ENCODE results near the gene PLCH1.

PLCH1 gene

GRCh38 chr3:155525324-155525833 lies 219.5 kb downstream of the PLCH1 start:
- no peak for DNase-seq

GRCh38 chr3:155520463-155520862 lies 224.4 kb downstream of the PLCH1 start:
- no peak for DNase-seq

GRCh38 chr3:155519078-155519477 lies 225.8 kb downstream of the PLCH1 start:
- DNase-seq: no peak

- no peak for DNase-seq
Observed at GRCh38 chr3:155517903-155518302, 227.0 kb downstream of the PLCH1 start.

GRCh38 chr3:155516439-155516838 lies 228.4 kb downstream of the PLCH1 start:
- no peak for DNase-seq

- no peak for DNase-seq
Observed at GRCh38 chr3:155512867-155513261, 232.0 kb downstream of the PLCH1 start.

- DNase-seq: no peak
Observed at GRCh38 chr3:155512175-155512866, 232.6 kb downstream of the PLCH1 start.

- no peak for DNase-seq
Observed at GRCh38 chr3:155504682-155505081, 240.2 kb downstream of the PLCH1 start.

GRCh38 chr3:155502630-155503029 lies 242.2 kb downstream of the PLCH1 start:
- DNase-seq: no peak

- no peak for DNase-seq
Observed at GRCh38 chr3:155500194-155500818, 244.6 kb downstream of the PLCH1 start.

- DNase-seq: no peak
Observed at GRCh38 chr3:155497930-155498647, 246.8 kb downstream of the PLCH1 start.

- DNase-seq: no peak
Observed at GRCh38 chr3:155496206-155496605, 248.7 kb downstream of the PLCH1 start.

- no peak for DNase-seq
Observed at GRCh38 chr3:155495387-155495786, 249.5 kb downstream of the PLCH1 start.

GRCh38 chr3:155494332-155494731 lies 250.5 kb downstream of the PLCH1 start:
- DNase-seq: no peak

- no peak for DNase-seq
Observed at GRCh38 chr3:155492841-155493240, 252.0 kb downstream of the PLCH1 start.

GRCh38 chr3:155491696-155492095 lies 253.2 kb downstream of the PLCH1 start:
- DNase-seq: no peak

GRCh38 chr3:155488671-155489070 lies 256.2 kb downstream of the PLCH1 start:
- DNase-seq: no peak

- DNase-seq: no peak
Observed at GRCh38 chr3:155485897-155486296, 259.0 kb downstream of the PLCH1 start.

GRCh38 chr3:155481591-155481990 lies 263.3 kb downstream of the PLCH1 start:
- no peak for DNase-seq

GRCh38 chr3:155481089-155481488 lies 263.8 kb downstream of the PLCH1 start:
- DNase-seq: no peak

GRCh38 chr3:155465664-155466063 lies 279.2 kb downstream of the PLCH1 start:
- DNase-seq: no peak

- no peak for DNase-seq
Observed at GRCh38 chr3:155462672-155463071, 282.2 kb downstream of the PLCH1 start.

GRCh38 chr3:155457591-155457990 lies 287.3 kb downstream of the PLCH1 start:
- no peak for DNase-seq

GRCh38 chr3:155455765-155456164 lies 289.1 kb downstream of the PLCH1 start:
- no peak for DNase-seq
